SJSA1 (cell line): Measurements from ENCODE around the gene ABHD3. TPM values are rescaled to one million over a fixed set of nuclear protein-coding genes. Genes with fewer than 3 reads are reported as not detected.
A peak's percentile ranks its signal among the peaks of the same experiment; 100 is the strongest.
"Not testable (repeated sequence)": the region's sequence is repeated elsewhere in the genome, so short reads cannot be mapped to it uniquely, and the experiment has no call there.

Source experiments
- DNase-seq, 2 experiments: peaks; one replicate each; pipeline ENCODE4 v3.0.0-alpha.2; 2015 to 2020; ENCODE audit warnings: low spot score in 2 of 2, low read depth in 1 of 2
- H3K27ac ChIP-seq: fragments of 250-450 bp; sonication (Bioruptor Pico); 2 replicates; pipeline ENCODE4 v1.5.1; 2020; ENCODE audit warnings: mild to moderate bottlenecking, moderate library complexity
- H3K27me3 ChIP-seq: fragments of 250-450 bp; sonication (Bioruptor Pico); replicated peaks from 2 replicates; pipeline ENCODE4 v1.5.1; 2020; ENCODE audit warnings: mild to moderate bottlenecking, moderate library complexity
- H3K36me3 ChIP-seq: fragments of 250-450 bp; sonication (Bioruptor Pico); 2 replicates; pipeline ENCODE4 v1.5.1; 2020; ENCODE audit warnings: mild to moderate bottlenecking
- H3K4me1 ChIP-seq: fragments of 250-450 bp; sonication (Bioruptor Pico); replicated peaks from 2 replicates; pipeline ENCODE4 v1.6.1; 2021; ENCODE audit warnings: mild to moderate bottlenecking
- H3K4me3 ChIP-seq: fragments of 250-450 bp; sonication (Bioruptor Pico); 2 replicates; pipeline ENCODE4 v1.5.1; 2020; ENCODE audit warnings: mild to moderate bottlenecking
- H3K9me3 ChIP-seq: fragments of 250-450 bp; sonication (Bioruptor Pico); replicated peaks from 2 replicates; pipeline ENCODE4 v1.5.1; 2020; ENCODE audit warnings: mild to moderate bottlenecking
- total RNA-seq: library from RNA; depleted of rRNA; stranded (reverse); fragments of >200 nt; shearing (Covaris generic); gene quantifications from 2 replicates; pipeline ENCODE4 v1.2.3, GENCODE V29; 2014

Gene ABHD3
- total RNA-seq, 1 experiment from 2014 or later: 36.7 TPM

- no peak for DNase-seq
- Histone ChIP-seq H3K4me3 (no peak overlapping the region), H3K27ac (no peak overlapping the region), H3K4me1 (no peaks in the 10 kb centered on the region; the same call in 1 of the 2 replicates), H3K9me3 (no peaks in the 10 kb centered on the region), H3K27me3 (no peaks in the 10 kb centered on the region), H3K36me3 (peaks cover 11% of the 10 kb centered on the region)
Measured at GRCh38 chr18:21656402-21656801, 48.2 kb downstream of the ABHD3 start.

- H3K4me1 ChIP-seq: no peaks in the 10 kb centered on the region; the same call in 1 of the 2 replicates
- no peaks in the 10 kb centered on the region for H3K9me3 ChIP-seq
- H3K4me3 ChIP-seq: no peak overlapping the region
- no peak for DNase-seq
- H3K27ac ChIP-seq: no peak overlapping the region
- no peaks in the 10 kb centered on the region for H3K27me3 ChIP-seq
- peaks cover 16% of the 10 kb centered on the region for H3K36me3 ChIP-seq
Measured at GRCh38 chr18:21653361-21653760, 51.2 kb downstream of the ABHD3 start.

- peaks cover 16% of the 10 kb centered on the region for H3K36me3 ChIP-seq
- H3K27me3 ChIP-seq: no peaks in the 10 kb centered on the region
- H3K4me3 ChIP-seq: no peak overlapping the region
- H3K27ac ChIP-seq: no peak overlapping the region
- no peaks in the 10 kb centered on the region; the same call in 1 of the 2 replicates for H3K4me1 ChIP-seq
- DNase-seq: no peak
- no peaks in the 10 kb centered on the region for H3K9me3 ChIP-seq
Measured at GRCh38 chr18:21652073-21652472, 52.5 kb downstream of the ABHD3 start.

- Histone ChIP-seq H3K4me3 (no peak overlapping the region), H3K9me3 (no peaks in the 10 kb centered on the region), H3K27me3 (no peaks in the 10 kb centered on the region), H3K27ac (no peak overlapping the region), H3K4me1 (no peaks in the 10 kb centered on the region), H3K36me3 (peaks cover 16% of the 10 kb centered on the region)
- no peak for DNase-seq
Measured at GRCh38 chr18:21650311-21650710, 54.3 kb downstream of the ABHD3 start.

- not testable (repeated sequence) for H3K9me3 ChIP-seq, H3K4me1 ChIP-seq, H3K4me3 ChIP-seq, DNase-seq, H3K27me3 ChIP-seq, H3K27ac ChIP-seq, H3K36me3 ChIP-seq
Measured at GRCh38 chr18:21640375-21640774, 64.2 kb downstream of the ABHD3 start.

- no peak for DNase-seq
- Histone ChIP-seq H3K36me3 (peaks cover 10% of the 10 kb centered on the region), H3K27me3 (no peaks in the 10 kb centered on the region), H3K4me1 (no peaks in the 10 kb centered on the region), H3K27ac (no peak overlapping the region), H3K9me3 (no peaks in the 10 kb centered on the region), H3K4me3 (no peak overlapping the region)
Measured at GRCh38 chr18:21638822-21639221, 65.8 kb downstream of the ABHD3 start.

GRCh38 chr18:21636769-21637168 is 67.8 kb downstream of the ABHD3 start:
- H3K36me3 ChIP-seq: peaks cover 26% of the 10 kb centered on the region
- no peaks in the 10 kb centered on the region for H3K4me1 ChIP-seq
- no peak overlapping the region for H3K4me3 ChIP-seq
- H3K27ac ChIP-seq: no peak overlapping the region
- no peaks in the 10 kb centered on the region for H3K27me3 ChIP-seq
- DNase-seq: no peak
- no peaks in the 10 kb centered on the region for H3K9me3 ChIP-seq

GRCh38 chr18:21634588-21635199 is 69.9 kb downstream of the ABHD3 start:
- Histone ChIP-seq H3K4me1 (no peaks in the 10 kb centered on the region), H3K36me3 (peaks cover 41% of the 10 kb centered on the region), H3K4me3 (no peak overlapping the region), H3K27me3 (no peaks in the 10 kb centered on the region), H3K9me3 (no peaks in the 10 kb centered on the region), H3K27ac (no peak overlapping the region)
- no peak for DNase-seq

GRCh38 chr18:21632393-21632792 is 72.2 kb downstream of the ABHD3 start:
- Histone ChIP-seq H3K4me3 (no peak overlapping the region), H3K27me3 (no peaks in the 10 kb centered on the region), H3K4me1 (no peaks in the 10 kb centered on the region), H3K27ac (no peak overlapping the region), H3K36me3 (peaks cover 64% of the 10 kb centered on the region), H3K9me3 (no peaks in the 10 kb centered on the region)
- DNase-seq: no peak

- H3K4me3 ChIP-seq: no peak overlapping the region
- no peak for DNase-seq
- H3K4me1 ChIP-seq: no peaks in the 10 kb centered on the region
- no peak overlapping the region for H3K27ac ChIP-seq
- H3K9me3 ChIP-seq: no peaks in the 10 kb centered on the region
- peaks cover 77% of the 10 kb centered on the region for H3K36me3 ChIP-seq
- no peaks in the 10 kb centered on the region for H3K27me3 ChIP-seq
Measured at GRCh38 chr18:21629089-21629832, 75.3 kb downstream of the ABHD3 start.

GRCh38 chr18:21621640-21622039 is 82.9 kb downstream of the ABHD3 start:
- not testable (repeated sequence) for DNase-seq, H3K4me1 ChIP-seq, H3K4me3 ChIP-seq, H3K9me3 ChIP-seq, H3K27ac ChIP-seq, H3K27me3 ChIP-seq
- H3K36me3 ChIP-seq: peaks cover 82% of the 10 kb centered on the region

GRCh38 chr18:21612125-21613039 is 92.2 kb downstream of the ABHD3 start, which contains the start of gene SNRPD1:
SNRPD1 (plus strand) TSS chr18:21612314; CDS start chr18:21612430, 116 bp downstream.
- peak; percentile 91 to 95 for DNase-seq
- H3K27me3 ChIP-seq: no peaks in the 10 kb centered on the region
- H3K36me3 ChIP-seq: peaks cover 46% of the 10 kb centered on the region

GRCh38 chr18:21611401-21612124 is 93.0 kb downstream of the ABHD3 start:
- DNase-seq, H3K27me3 ChIP-seq, H3K9me3 ChIP-seq, H3K4me1 ChIP-seq: not testable (repeated sequence)
- peak overlapping the region; percentile 65 for H3K4me3 ChIP-seq
- peaks cover 38% of the 10 kb centered on the region for H3K36me3 ChIP-seq
- peak overlapping the region; percentile 79; the same call in 1 of the 2 replicates for H3K27ac ChIP-seq

More at GRCh38 chr18:21612125-21613039, 92.2 kb downstream of the ABHD3 start, which contains the start of gene SNRPD1:
- Histone ChIP-seq H3K9me3 (no peaks in the 10 kb centered on the region; the same call in 1 of the 2 replicates), H3K4me3 (peak within 1 kb of the TSS; percentile 65), H3K27ac (peak within 1 kb of the TSS; percentile 79), H3K4me1 (peaks cover 8% of the 10 kb centered on the region)
